KBM-7 (cell line): ENCODE data around the gene DUSP28.

Experiments
- DNase-seq: peaks from one replicate; pipeline ENCODE4 v3.0.0-alpha.2; 2015
- in situ Hi-C: fragments of 300-500 bp; cut with MboI; formaldehyde crosslinking; loops from 2 replicates; pipeline ENCODE4 v1.14.3; 2020; ENCODE audit warnings: low sequenced_read_pairs, low pct_unique_long_range_greater_than_20kb, mixed read lengths

The DUSP28 gene

GRCh38 chr2:240579771-240580614, 19.8 kb downstream of the DUSP28 start:
- in situ Hi-C loops, result no loop called here
- DNase-seq, result peak; percentile 72

- no peak for DNase-seq
- in situ Hi-C loops, result no loop called here
Measured at GRCh38 chr2:240581811-240582210, 21.7 kb downstream of the DUSP28 start.

- no peak for DNase-seq
- in situ Hi-C loops, result no loop called here
Measured at GRCh38 chr2:240582781-240583180, 22.6 kb downstream of the DUSP28 start.

- DNase-seq, result no peak
- in situ Hi-C loops, result no loop called here
Measured at GRCh38 chr2:240583774-240584173, 23.6 kb downstream of the DUSP28 start.

- in situ Hi-C loops, result no loop called here
Measured at GRCh38 chr2:240584486-240585031, 24.4 kb downstream of the DUSP28 start.

GRCh38 chr2:240585101-240585500, 24.9 kb downstream of the DUSP28 start:
- in situ Hi-C loops, result no loop called here
- DNase-seq, result no peak

More at GRCh38 chr2:240584486-240585031, 24.4 kb downstream of the DUSP28 start:
- DNase-seq, result peak; percentile 98

- no peak for DNase-seq
- in situ Hi-C loops, result no loop called here
Measured at GRCh38 chr2:240585681-240586197, 25.6 kb downstream of the DUSP28 start.

- in situ Hi-C loops, result no loop called here
- DNase-seq, result peak; percentile 95
Measured at GRCh38 chr2:240586198-240586918, 26.2 kb downstream of the DUSP28 start, which contains the start of gene CAPN10. Gene CAPN10 (plus strand): TSS chr2:240586734. CDS start chr2:240586912, 178 bp downstream.

- in situ Hi-C loops, result no loop called here
- peak; percentile 45 for DNase-seq
Measured at GRCh38 chr2:240586919-240587800, 27.0 kb downstream of the DUSP28 start.

GRCh38 chr2:240588006-240588655, 28.0 kb downstream of the DUSP28 start:
- in situ Hi-C loops, result no loop called here
- DNase-seq, result no peak

GRCh38 chr2:240588669-240589068, 28.5 kb downstream of the DUSP28 start:
- in situ Hi-C loops, result no loop called here
- no peak for DNase-seq

- in situ Hi-C loops, result no loop called here
- DNase-seq, result no peak
Measured at GRCh38 chr2:240589375-240589774, 29.2 kb downstream of the DUSP28 start.

- in situ Hi-C loops, result no loop called here
Measured at GRCh38 chr2:240589850-240590525, 29.8 kb downstream of the DUSP28 start.

GRCh38 chr2:240590681-240591111, 30.5 kb downstream of the DUSP28 start:
- no peak for DNase-seq
- in situ Hi-C loops, result no loop called here

More at GRCh38 chr2:240589850-240590525, 29.8 kb downstream of the DUSP28 start:
- no peak for DNase-seq

- in situ Hi-C loops, result no loop called here
- DNase-seq, result no peak
Measured at GRCh38 chr2:240591226-240591625, 31.1 kb downstream of the DUSP28 start.

- in situ Hi-C loops, result no loop called here
- no peak for DNase-seq
Measured at GRCh38 chr2:240591784-240592183, 31.6 kb downstream of the DUSP28 start.

- DNase-seq, result no peak
- in situ Hi-C loops, result no loop called here
Measured at GRCh38 chr2:240593026-240593702, 33.0 kb downstream of the DUSP28 start.
